Gastrocnemius medialis (tissue), 4 donors: ENCODE results near the gene AQP6. TPM values are rescaled to one million over a fixed set of nuclear protein-coding genes. Genes with fewer than 3 reads are reported as not detected.

Source experiments
- ATAC-seq, 2 donors: fragments of 150-250 bp; one replicate each; pipeline ENCODE4 v1.9.1; 2016
- DNase-seq, 2 donors: peaks; one replicate each; pipeline ENCODE4 v3.0.0-alpha.2; 2019
- H3K27ac ChIP-seq, 4 donors: fragments of 200-600 bp; sonication (generic); 1 replicate in 1 of 4; 2 replicates in 3 of 4; pipeline ENCODE4 v1.5.1; 2016 to 2018; ENCODE audit warnings: mild to moderate bottlenecking in 2 of 4, moderate library complexity in 1 of 4
- H3K27me3 ChIP-seq, 3 donors: fragments of 200-600 bp; sonication (generic) in 2 of 3; 1 replicate in 1 of 3; 2 replicates in 2 of 3; pipeline versions ENCODE4 v1.5.1 to v1.6.0; 2016 to 2019; ENCODE audit warnings: mild to moderate bottlenecking in 1 of 3, moderate library complexity in 1 of 3
- H3K36me3 ChIP-seq, 2 donors: fragments of 200-600 bp; sonication (generic) in 1 of 2; one replicate each; pipeline ENCODE4 v1.5.1; 2017 to 2018
- H3K4me1 ChIP-seq, 2 donors: fragments of 200-600 bp; sonication (generic) in 1 of 2; one replicate each; pipeline ENCODE4 v1.5.1; 2016 to 2017; ENCODE audit warnings: mild to moderate bottlenecking in 2 of 2
- H3K4me3 ChIP-seq, 4 donors: fragments of 200-600 bp; sonication (generic) in 3 of 4; 1 replicate in 1 of 4; 2 replicates in 3 of 4; pipeline ENCODE4 v1.5.1; 2016 to 2019; ENCODE audit warnings: mild to moderate bottlenecking in 2 of 4
- H3K9me3 ChIP-seq, 3 donors: fragments of 200-600 bp; sonication (generic) in 2 of 3; 1 replicate in 1 of 3; 2 replicates in 2 of 3; pipeline ENCODE4 v1.5.1; 2016 to 2019
- POLR2A ChIP-seq, 2 donors: fragments of 450-650 bp; IDR thresholded peaks; one replicate each; pipeline ENCODE4 v1.6.1; 2017; ENCODE audit warnings: antibody characterized with exemption in 2 of 2, mild to moderate bottlenecking in 2 of 2, moderate library complexity in 2 of 2
- in situ Hi-C, 4 donors: fragments of 200-750 bp; cut with MboI; loops; one replicate each; pipeline versions ENCODE4 v1.15.0 to v1.8.0; 2017; ENCODE audit warnings: low sequenced_read_pairs in 4 of 4
- intact Hi-C: fragments of 100-400 bp; cut with DNase I; formaldehyde crosslinking; loops from one replicate; pipeline ENCODE4 v1.15.1; 2023; ENCODE audit warnings: low total_unique reads
- total RNA-seq, 4 donors: library from RNA; depleted of rRNA; stranded (reverse); fragments of >200 nt; gene quantifications; one replicate each; pipeline versions ENCODE4 v1.1.0 to v1.2.3, GENCODE V29; 2016
- TF ChIP-seq, protein P1 (sequence below), 5 experiments: fragments of 450-650 bp in 3 of 5; fragments of 200-600 bp in 2 of 5; sonication (generic) in 2 of 5; IDR thresholded peaks in 4 of 5; conservative IDR thresholded peaks in 1 of 5; 1 replicate in 4 of 5; 2 replicates in 1 of 5; pipeline ENCODE4 v1.5.1; 2016 to 2019; ENCODE audit warnings: antibody characterized with exemption in 5 of 5, mild to moderate bottlenecking in 3 of 5, moderate library complexity in 3 of 5

The AQP6 gene
- total RNA-seq, 4 donors from 2014 or later = not detected

DNA sequence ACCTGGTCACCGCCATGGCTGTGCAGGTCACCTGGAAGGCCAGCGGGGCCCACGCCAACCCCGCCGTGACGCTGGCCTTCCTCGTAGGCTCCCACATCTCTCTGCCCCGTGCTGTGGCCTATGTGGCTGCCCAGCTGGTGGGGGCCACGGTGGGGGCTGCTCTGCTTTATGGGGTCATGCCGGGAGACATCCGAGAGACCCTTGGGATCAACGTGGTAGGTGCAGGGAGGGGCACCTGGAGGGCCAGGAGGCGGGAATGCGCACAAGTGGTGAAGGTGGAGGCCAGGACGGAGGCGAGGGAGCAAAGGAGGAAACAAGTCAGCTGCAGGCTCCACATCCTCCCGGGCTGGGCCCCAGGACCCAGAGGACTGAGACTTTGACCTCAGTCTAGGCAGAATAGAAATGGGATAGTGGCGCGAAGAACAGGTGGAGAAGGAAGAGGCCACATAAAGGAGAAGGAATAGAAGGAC, 649 bp downstream of the AQP6 start:
- no peak for ATAC-seq
- no peak for DNase-seq
- intact Hi-C loops (no loop called here), in situ Hi-C loops (loop anchor here in 3 of 4 donors (5.0 kb wide), 3 partner anchors 79 to 94 kb away; partner anchors contain the start of gene ASIC1 (in 1 of the 3))
- Histone ChIP-seq H3K27ac (no peak overlapping the region), H3K36me3 (no peaks in the 10 kb centered on the region), H3K27me3 (peaks cover 2 to 11% (median 2%) of the 10 kb centered on the region in 3 donors), H3K4me3 (no peak overlapping the region), H3K4me1 (no peaks in the 10 kb centered on the region), H3K9me3 (no peaks in the 10 kb centered on the region)
- TF ChIP-seq, protein P1, sequence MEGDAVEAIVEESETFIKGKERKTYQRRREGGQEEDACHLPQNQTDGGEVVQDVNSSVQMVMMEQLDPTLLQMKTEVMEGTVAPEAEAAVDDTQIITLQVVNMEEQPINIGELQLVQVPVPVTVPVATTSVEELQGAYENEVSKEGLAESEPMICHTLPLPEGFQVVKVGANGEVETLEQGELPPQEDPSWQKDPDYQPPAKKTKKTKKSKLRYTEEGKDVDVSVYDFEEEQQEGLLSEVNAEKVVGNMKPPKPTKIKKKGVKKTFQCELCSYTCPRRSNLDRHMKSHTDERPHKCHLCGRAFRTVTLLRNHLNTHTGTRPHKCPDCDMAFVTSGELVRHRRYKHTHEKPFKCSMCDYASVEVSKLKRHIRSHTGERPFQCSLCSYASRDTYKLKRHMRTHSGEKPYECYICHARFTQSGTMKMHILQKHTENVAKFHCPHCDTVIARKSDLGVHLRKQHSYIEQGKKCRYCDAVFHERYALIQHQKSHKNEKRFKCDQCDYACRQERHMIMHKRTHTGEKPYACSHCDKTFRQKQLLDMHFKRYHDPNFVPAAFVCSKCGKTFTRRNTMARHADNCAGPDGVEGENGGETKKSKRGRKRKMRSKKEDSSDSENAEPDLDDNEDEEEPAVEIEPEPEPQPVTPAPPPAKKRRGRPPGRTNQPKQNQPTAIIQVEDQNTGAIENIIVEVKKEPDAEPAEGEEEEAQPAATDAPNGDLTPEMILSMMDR (IDR thresholded peaks at IDR 0.05 in 4 of 5, conservative IDR thresholded peaks at IDR 0.05 in 1 of 5) = no peak
- no peak for TF ChIP-seq POLR2A (IDR thresholded peaks at IDR 0.05)

GRCh38 chr12:49974231-49974675, 1.5 kb downstream of the AQP6 start:
- in situ Hi-C loops (loop anchor here in 3 of 4 donors (5.0 kb wide), 3 partner anchors 78 to 93 kb away; partner anchors contain the start of gene ASIC1 (in 1 of the 3)), intact Hi-C loops (no loop called here)
- no peak overlapping the region for H3K27ac ChIP-seq
- no peaks in the 10 kb centered on the region for H3K4me1 ChIP-seq
- ATAC-seq (peak; percentile 51 to 56), DNase-seq (peak; percentile 20 to 35)
- no peaks in the 10 kb centered on the region for H3K9me3 ChIP-seq
- H3K36me3 ChIP-seq = no peaks in the 10 kb centered on the region
- H3K4me3 ChIP-seq = no peak overlapping the region
- TF ChIP-seq, protein P1 (IDR thresholded peaks at IDR 0.05 in 4 of 5, conservative IDR thresholded peaks at IDR 0.05 in 1 of 5) = peak in 2 of 5 experiments; percentile 23 to 30
- no peak for TF ChIP-seq POLR2A (IDR thresholded peaks at IDR 0.05)
- H3K27me3 ChIP-seq = peaks cover 0 to 7% (median 0%) of the 10 kb centered on the region in 3 donors

DNA sequence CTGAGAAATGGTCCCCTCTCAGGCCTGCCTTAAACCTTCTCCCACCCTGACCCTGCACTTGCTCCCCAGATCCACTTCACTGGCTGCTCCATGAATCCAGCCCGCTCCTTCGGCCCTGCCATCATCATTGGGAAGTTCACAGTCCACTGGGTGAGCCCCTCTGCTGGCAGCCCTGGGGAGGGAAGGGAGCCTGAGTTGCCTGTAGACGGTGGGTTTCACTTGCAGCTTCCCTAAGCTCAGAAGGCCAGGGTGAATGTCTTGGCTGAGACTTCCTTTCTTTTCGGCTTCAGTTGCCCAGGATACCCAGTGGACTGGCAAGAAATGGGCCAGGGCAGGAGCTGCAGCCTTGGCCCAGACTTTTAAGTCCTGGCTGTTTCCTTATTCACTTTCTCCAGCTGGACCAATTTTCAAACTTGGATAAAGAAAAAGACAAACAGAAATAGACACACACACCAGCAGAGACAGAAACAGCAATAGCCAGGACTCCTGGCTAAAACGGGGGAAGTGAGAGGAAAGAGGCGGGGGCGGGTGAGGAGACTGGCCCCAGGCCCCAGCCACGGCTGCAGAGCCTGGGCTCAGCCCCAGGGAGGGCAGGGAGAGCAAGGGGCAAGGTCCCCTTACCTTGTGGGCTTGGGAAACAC, 2.0 kb downstream of the AQP6 start:
- Histone ChIP-seq H3K27ac (no peak overlapping the region), H3K36me3 (no peaks in the 10 kb centered on the region), H3K27me3 (peaks cover 0 to 4% (median 0%) of the 10 kb centered on the region in 3 donors), H3K4me3 (no peak overlapping the region), H3K4me1 (no peaks in the 10 kb centered on the region), H3K9me3 (no peaks in the 10 kb centered on the region)
- intact Hi-C loops (no loop called here), in situ Hi-C loops (loop anchor here (5.0 kb wide), 3 partner anchors 78 to 93 kb away; partner anchors contain the start of gene ASIC1 (in 2 of the 4))
- ATAC-seq (no peak), DNase-seq (no peak)
- TF ChIP-seq, protein P1 (IDR thresholded peaks at IDR 0.05 in 4 of 5, conservative IDR thresholded peaks at IDR 0.05 in 1 of 5) = no peak
- TF ChIP-seq POLR2A (IDR thresholded peaks at IDR 0.05) = no peak

DNA sequence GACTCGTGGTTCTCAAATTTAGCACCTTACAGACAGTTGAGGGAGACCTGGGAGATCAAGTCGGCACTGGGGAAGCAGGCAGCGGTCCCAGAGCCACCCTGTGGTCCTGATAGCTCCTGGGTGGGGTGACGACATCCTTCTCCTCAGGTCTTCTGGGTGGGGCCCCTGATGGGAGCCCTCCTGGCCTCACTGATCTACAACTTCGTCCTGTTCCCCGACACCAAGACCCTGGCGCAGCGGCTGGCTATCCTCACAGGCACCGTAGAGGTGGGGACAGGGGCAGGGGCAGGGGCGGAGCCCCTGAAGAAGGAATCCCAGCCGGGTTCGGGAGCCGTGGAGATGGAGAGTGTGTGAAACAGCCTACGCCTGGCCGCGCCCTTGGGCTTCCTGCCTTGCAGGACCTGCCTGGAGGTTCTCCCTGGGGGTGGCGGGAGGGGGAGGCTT, 2.6 kb downstream of the AQP6 start:
- in situ Hi-C loops (loop anchor here in 1 of 4 donors (5.0 kb wide), 1 partner anchor 82 kb away; the partner anchor contains the start of gene ASIC1), intact Hi-C loops (no loop called here)
- DNase-seq (no peak), ATAC-seq (no peak)
- H3K36me3 ChIP-seq = no peaks in the 10 kb centered on the region
- no peak overlapping the region for H3K4me3 ChIP-seq
- peaks cover 0 to 3% (median 0%) of the 10 kb centered on the region in 3 donors for H3K27me3 ChIP-seq
- H3K27ac ChIP-seq = no peak overlapping the region
- no peak for TF ChIP-seq POLR2A (IDR thresholded peaks at IDR 0.05)
- TF ChIP-seq, protein P1 (IDR thresholded peaks at IDR 0.05 in 4 of 5, conservative IDR thresholded peaks at IDR 0.05 in 1 of 5) = no peak
- H3K9me3 ChIP-seq = no peaks in the 10 kb centered on the region
- no peaks in the 10 kb centered on the region for H3K4me1 ChIP-seq
